ENCODE data around the gene UBE4B.

The UBE4B gene

DNA sequence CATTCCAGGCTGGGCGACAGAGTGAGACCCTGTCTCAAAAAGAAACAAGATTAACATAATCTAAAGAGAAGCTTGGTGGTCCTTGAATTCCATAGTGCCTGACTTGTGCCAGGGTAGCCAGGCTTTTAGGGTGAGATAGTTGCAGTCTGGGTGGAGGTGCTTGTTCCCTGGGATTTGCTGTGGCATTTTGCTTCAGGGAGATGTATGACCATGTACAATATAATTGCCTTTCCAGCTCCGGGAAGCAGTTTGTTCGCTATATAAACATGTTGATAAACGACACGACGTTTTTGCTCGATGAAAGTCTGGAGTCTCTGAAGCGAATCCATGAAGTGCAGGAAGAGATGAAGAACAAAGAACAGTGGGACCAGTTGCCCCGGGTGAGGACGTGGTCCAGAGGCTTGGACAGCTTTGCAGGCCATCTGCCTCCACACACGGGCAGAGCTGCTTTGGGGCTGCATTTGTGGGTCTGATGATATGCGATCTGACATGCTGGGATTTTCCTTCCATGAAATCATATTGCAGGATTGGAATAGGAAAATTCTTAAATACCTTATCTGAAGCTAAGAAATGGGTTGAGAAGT, 128.2 kb downstream of the UBE4B start:
- H3K4me3 ChIP-seq (ENCODE audit: control insufficient read depth, low read depth, low read length): no peak overlapping the region
- no peak for TF ChIP-seq CTCF (conservative IDR thresholded peaks at IDR 0.05; ENCODE audit: control insufficient read depth, insufficient read depth, low read depth, low read length)
- DNase-seq (ENCODE audit: low read depth): no peak

- no peak for DNase-seq (ENCODE audit: low read depth)
- H3K4me3 ChIP-seq (ENCODE audit: control insufficient read depth, low read depth, low read length): no peak overlapping the region
- no peak for TF ChIP-seq CTCF (conservative IDR thresholded peaks at IDR 0.05; ENCODE audit: control insufficient read depth, insufficient read depth, low read depth, low read length)
Observed at GRCh38 chr1:10161541-10162290, 129.0 kb downstream of the UBE4B start.

GRCh38 chr1:10168912-10169514, 136.3 kb downstream of the UBE4B start:
- no peak for DNase-seq (ENCODE audit: low read depth)

GRCh38 chr1:10170239-10170574, 137.4 kb downstream of the UBE4B start:
- TF ChIP-seq CTCF (conservative IDR thresholded peaks at IDR 0.05; ENCODE audit: control insufficient read depth, insufficient read depth, low read depth, low read length): no peak
- no peak overlapping the region for H3K4me3 ChIP-seq (ENCODE audit: control insufficient read depth, low read depth, low read length)
- DNase-seq (ENCODE audit: low read depth): no peak

More at GRCh38 chr1:10168912-10169514, 136.3 kb downstream of the UBE4B start:
- H3K4me3 ChIP-seq (ENCODE audit: control insufficient read depth, low read depth, low read length): no peak overlapping the region
- TF ChIP-seq CTCF (conservative IDR thresholded peaks at IDR 0.05; ENCODE audit: control insufficient read depth, insufficient read depth, low read depth, low read length): no peak

DNA sequence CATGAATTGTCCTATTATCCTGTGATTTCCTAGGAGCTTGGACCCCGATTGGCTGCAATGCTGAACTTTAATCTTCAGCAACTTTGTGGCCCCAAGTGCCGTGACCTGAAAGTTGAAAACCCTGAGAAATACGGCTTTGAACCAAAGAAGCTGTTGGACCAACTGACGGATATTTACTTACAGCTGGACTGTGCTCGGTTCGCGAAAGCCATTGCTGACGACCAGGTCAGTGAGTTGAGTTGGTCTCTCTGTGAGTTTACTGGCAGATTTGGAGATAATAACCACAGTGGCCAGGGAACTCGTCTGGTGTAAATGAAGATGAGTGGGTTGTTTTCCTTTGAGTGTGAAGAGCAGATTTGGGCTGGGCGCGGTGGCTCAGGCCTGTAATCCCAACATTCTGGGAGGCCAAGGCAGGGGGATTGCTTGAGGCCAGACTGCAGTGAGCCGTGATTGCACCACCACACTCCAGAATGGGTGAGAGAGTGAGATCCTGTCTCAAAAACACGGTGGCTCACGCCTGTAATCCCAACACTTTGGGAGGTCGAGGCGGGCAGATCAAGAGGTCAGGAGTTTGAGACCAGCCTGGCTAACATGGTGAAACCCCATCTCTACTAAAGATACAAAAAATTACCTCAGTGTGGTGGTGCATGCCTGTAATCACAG, 138.5 kb downstream of the UBE4B start:
- no peak for DNase-seq (ENCODE audit: low read depth)
- TF ChIP-seq CTCF (conservative IDR thresholded peaks at IDR 0.05; ENCODE audit: control insufficient read depth, insufficient read depth, low read depth, low read length): no peak
- H3K4me3 ChIP-seq (ENCODE audit: control insufficient read depth, low read depth, low read length): no peak overlapping the region

- no peak for DNase-seq (ENCODE audit: low read depth)
- H3K4me3 ChIP-seq (ENCODE audit: control insufficient read depth, low read depth, low read length): no peak overlapping the region
- TF ChIP-seq CTCF (conservative IDR thresholded peaks at IDR 0.05; ENCODE audit: control insufficient read depth, insufficient read depth, low read depth, low read length): no peak
Observed at GRCh38 chr1:10171995-10172669, 139.4 kb downstream of the UBE4B start.
